Astrocyte (in vitro differentiated cells and primary cell): ENCODE measurements around the gene IVD.

Source experiments
- EZH2 ChIP-seq: IDR thresholded peaks from 2 replicates; pipeline ENCODE4 v1.6.1; 2012; ENCODE audit warnings: mild to moderate bottlenecking, low read length, inconsistent platforms; ENCODE audit not compliant: insufficient read depth
- TF ChIP-seq, protein P1 (sequence below): IDR thresholded peaks from 2 replicates; pipeline ENCODE4 v1.5.1; 2011; ENCODE audit warnings: low read depth, mild to moderate bottlenecking, inconsistent platforms, low read length, moderate library complexity; ENCODE audit not compliant: insufficient read depth

DNA sequence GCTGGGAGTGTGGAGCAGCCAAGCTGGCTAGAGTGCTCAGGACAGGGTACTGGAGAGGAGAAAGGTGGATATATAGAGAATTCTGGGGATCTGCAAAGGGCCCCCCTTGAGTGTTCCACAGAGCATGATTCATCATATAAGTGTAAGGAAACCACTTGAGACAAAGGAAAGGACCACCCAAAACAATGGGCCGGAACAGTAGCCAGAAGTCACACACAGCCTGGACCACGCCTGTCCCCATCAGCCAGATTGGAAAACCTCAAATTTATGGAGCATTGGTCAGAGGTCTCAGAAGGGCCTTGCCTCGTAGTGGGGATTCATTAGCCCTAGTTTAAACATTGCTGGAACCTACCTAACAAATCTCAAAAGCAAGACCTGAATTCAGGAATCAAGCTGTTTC, 28.0 kb upstream of the IVD start:
- TF ChIP-seq, protein P1, sequence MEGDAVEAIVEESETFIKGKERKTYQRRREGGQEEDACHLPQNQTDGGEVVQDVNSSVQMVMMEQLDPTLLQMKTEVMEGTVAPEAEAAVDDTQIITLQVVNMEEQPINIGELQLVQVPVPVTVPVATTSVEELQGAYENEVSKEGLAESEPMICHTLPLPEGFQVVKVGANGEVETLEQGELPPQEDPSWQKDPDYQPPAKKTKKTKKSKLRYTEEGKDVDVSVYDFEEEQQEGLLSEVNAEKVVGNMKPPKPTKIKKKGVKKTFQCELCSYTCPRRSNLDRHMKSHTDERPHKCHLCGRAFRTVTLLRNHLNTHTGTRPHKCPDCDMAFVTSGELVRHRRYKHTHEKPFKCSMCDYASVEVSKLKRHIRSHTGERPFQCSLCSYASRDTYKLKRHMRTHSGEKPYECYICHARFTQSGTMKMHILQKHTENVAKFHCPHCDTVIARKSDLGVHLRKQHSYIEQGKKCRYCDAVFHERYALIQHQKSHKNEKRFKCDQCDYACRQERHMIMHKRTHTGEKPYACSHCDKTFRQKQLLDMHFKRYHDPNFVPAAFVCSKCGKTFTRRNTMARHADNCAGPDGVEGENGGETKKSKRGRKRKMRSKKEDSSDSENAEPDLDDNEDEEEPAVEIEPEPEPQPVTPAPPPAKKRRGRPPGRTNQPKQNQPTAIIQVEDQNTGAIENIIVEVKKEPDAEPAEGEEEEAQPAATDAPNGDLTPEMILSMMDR: no peak
- no peak for TF ChIP-seq EZH2
